PC-3 (cell line): Measurements from ENCODE around the gene ARF3. TPM values are rescaled to one million over a fixed set of nuclear protein-coding genes. Genes with fewer than 3 reads are reported as not detected.

Source experiments
- ATAC-seq: fragments of 200-7000 bp; cut with Tn5 transposase; 2 replicates; pipeline ENCODE4 v1.9.1; 2020; ENCODE audit warnings: mild to moderate bottlenecking, moderate library complexity
- BruUV-seq: library from RNA; stranded (reverse); fragments of 400-500 nt; replicated peaks from 2 replicates; lab custom pipeline; 2021; lab: Mats Ljungman, UMichigan
- CTCF ChIA-PET: fragments of 300-600 bp; sonication (Branson Sonifier 250); formaldehyde crosslinking; loops from one replicate; lab custom pipeline; 2022; ENCODE audit warnings: antibody characterized with exemption; lab: Charles Lee
- POLR2A ChIA-PET: fragments of 300-600 bp; sonication (Branson Sonifier 250); formaldehyde crosslinking; loops from one replicate; lab custom pipeline; 2022; ENCODE audit warnings: antibody characterized with exemption; ENCODE audit not compliant: unreplicated experiment; lab: Charles Lee
- DNase-seq: peaks from one replicate; pipeline ENCODE4 v3.0.0-alpha.2; 2015
- H2AFZ ChIP-seq: fragments of 300-600 bp; sonication (generic); 2 replicates; pipeline ENCODE4 v1.6.0; 2016; ENCODE audit warnings: antibody characterized with exemption, low read length
- H3F3A ChIP-seq: fragments of 300-600 bp; sonication (generic); one replicate; pipeline ENCODE4 v1.6.0; 2017; ENCODE audit warnings: antibody characterized with exemption, low read length, control low read depth, mild to moderate bottlenecking; ENCODE audit not compliant: unreplicated experiment
- H3K27ac ChIP-seq: fragments of 300-600 bp; sonication (generic); 2 replicates; pipeline ENCODE4 v1.5.1; 2016; ENCODE audit warnings: mild to moderate bottlenecking, low read length
- H3K27me3 ChIP-seq: fragments of 300-600 bp; sonication (generic); 2 replicates; pipeline ENCODE4 v1.6.1; 2016; ENCODE audit warnings: low read length, mixed read lengths
- H3K36me3 ChIP-seq: fragments of 300-600 bp; sonication (generic); 2 replicates; pipeline ENCODE4 v1.6.1; 2016; ENCODE audit warnings: low read depth, mixed run types, low read length, mixed read lengths
- H3K4me1 ChIP-seq: fragments of 300-600 bp; sonication (generic); 2 replicates; pipeline ENCODE4 v1.5.1; 2016; ENCODE audit warnings: low read length; ENCODE audit not compliant: insufficient read depth
- H3K4me2 ChIP-seq: fragments of 300-600 bp; sonication (generic); 2 replicates; pipeline ENCODE4 v1.6.0; 2016; ENCODE audit warnings: low read length
- H3K4me3 ChIP-seq: fragments of 300-600 bp; sonication (generic); 2 replicates; pipeline ENCODE4 v1.5.1; 2016; ENCODE audit warnings: mild to moderate bottlenecking, low read length, mixed read lengths
- H3K79me2 ChIP-seq: fragments of 300-600 bp; sonication (generic); 2 replicates; pipeline ENCODE4 v1.6.1; 2017; ENCODE audit warnings: low read length, mixed read lengths
- H3K9ac ChIP-seq: fragments of 300-600 bp; sonication (generic); 2 replicates; pipeline ENCODE4 v1.6.0; 2016; ENCODE audit warnings: mild to moderate bottlenecking, low read length
- H3K9me2 ChIP-seq: fragments of 300-600 bp; sonication (generic); replicated peaks from 2 replicates; pipeline ENCODE4 v1.6.1; 2016; ENCODE audit warnings: mixed run types, low read length, mixed read lengths
- H3K9me3 ChIP-seq: fragments of 300-600 bp; sonication (generic); 2 replicates; pipeline ENCODE4 v1.6.1; 2016; ENCODE audit warnings: low read length, mixed read lengths
- H4K20me1 ChIP-seq: fragments of 300-600 bp; sonication (generic); 2 replicates; pipeline ENCODE4 v1.6.1; 2016; ENCODE audit warnings: low read length, mixed read lengths
- EZH2 ChIP-seq: fragments of 300-600 bp; sonication (generic); IDR thresholded peaks from one replicate; pipeline ENCODE4 v1.6.1; 2017; ENCODE audit warnings: antibody characterized with exemption, mild to moderate bottlenecking, low read length; ENCODE audit not compliant: unreplicated experiment
- EZH2phosphoT487 ChIP-seq: fragments of 300-600 bp; sonication (generic); IDR thresholded peaks from 2 replicates; pipeline ENCODE4 v1.6.1; 2018; ENCODE audit warnings: mild to moderate bottlenecking, antibody characterized with exemption, low read length, borderline replicate concordance
- intact Hi-C: fragments of 100-400 bp; cut with micrococcal nuclease; formaldehyde crosslinking; loops from 2 replicates; pipeline ENCODE4 v1.9.0; 2023
- total RNA-seq: library from RNA; depleted of rRNA; stranded (reverse); fragments of >200 nt; gene quantifications from 2 replicates; pipeline ENCODE4 v1.2.3, GENCODE V29; 2014
- TF ChIP-seq, protein P1 (sequence below): fragments of 300-600 bp; sonication (generic); conservative IDR thresholded peaks from 2 replicates; pipeline ENCODE4 v1.5.1; 2017; ENCODE audit warnings: antibody characterized with exemption, low read depth, mild to moderate bottlenecking, low read length

Gene ARF3
- total RNA-seq, 1 experiment from 2014 or later, result 85.5 TPM

- H3K79me2 ChIP-seq, result no peaks in the 10 kb centered on the region
- TF ChIP-seq EZH2phosphoT487, result no peak
- TF ChIP-seq, protein P1, sequence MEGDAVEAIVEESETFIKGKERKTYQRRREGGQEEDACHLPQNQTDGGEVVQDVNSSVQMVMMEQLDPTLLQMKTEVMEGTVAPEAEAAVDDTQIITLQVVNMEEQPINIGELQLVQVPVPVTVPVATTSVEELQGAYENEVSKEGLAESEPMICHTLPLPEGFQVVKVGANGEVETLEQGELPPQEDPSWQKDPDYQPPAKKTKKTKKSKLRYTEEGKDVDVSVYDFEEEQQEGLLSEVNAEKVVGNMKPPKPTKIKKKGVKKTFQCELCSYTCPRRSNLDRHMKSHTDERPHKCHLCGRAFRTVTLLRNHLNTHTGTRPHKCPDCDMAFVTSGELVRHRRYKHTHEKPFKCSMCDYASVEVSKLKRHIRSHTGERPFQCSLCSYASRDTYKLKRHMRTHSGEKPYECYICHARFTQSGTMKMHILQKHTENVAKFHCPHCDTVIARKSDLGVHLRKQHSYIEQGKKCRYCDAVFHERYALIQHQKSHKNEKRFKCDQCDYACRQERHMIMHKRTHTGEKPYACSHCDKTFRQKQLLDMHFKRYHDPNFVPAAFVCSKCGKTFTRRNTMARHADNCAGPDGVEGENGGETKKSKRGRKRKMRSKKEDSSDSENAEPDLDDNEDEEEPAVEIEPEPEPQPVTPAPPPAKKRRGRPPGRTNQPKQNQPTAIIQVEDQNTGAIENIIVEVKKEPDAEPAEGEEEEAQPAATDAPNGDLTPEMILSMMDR, result no peak
- no peak for TF ChIP-seq EZH2
- H3K4me2 ChIP-seq, result no peak overlapping the region
- no peak overlapping the region for H3K9ac ChIP-seq
- intact Hi-C loops, result no loop called here
- H3K9me2 ChIP-seq, result no peaks in the 10 kb centered on the region
- 0 out of 2 replicates have a peak, but pooled peaks cover 7% of the 10 kb centered on the region for H3K4me1 ChIP-seq
- H4K20me1 ChIP-seq, result no peaks in the 10 kb centered on the region
- no peak overlapping the region for H3K4me3 ChIP-seq
- CTCF ChIA-PET, result no interaction called here
- BruUV-seq, result no TSS peak
- POLR2A ChIA-PET, result no interaction called here
- H3K27me3 ChIP-seq, result no peaks in the 10 kb centered on the region
- H2AFZ ChIP-seq, result no peak overlapping the region
- no peak overlapping the region for H3K27ac ChIP-seq
- DNase-seq, result no peak
- no peaks in the 10 kb centered on the region for H3K36me3 ChIP-seq
- no peaks in the 10 kb centered on the region for H3K9me3 ChIP-seq
- ATAC-seq, result no peak
- no peaks in the 10 kb centered on the region for H3F3A ChIP-seq
Measured at GRCh38 chr12:48967991-48968390, 10.7 kb upstream of the ARF3 start.

- intact Hi-C loops, result no loop called here
- ATAC-seq, result no peak
- no peak overlapping the region for H3K4me3 ChIP-seq
- H4K20me1 ChIP-seq, result no peaks in the 10 kb centered on the region
- H3K4me2 ChIP-seq, result no peak overlapping the region
- no peaks in the 10 kb centered on the region for H3K9me2 ChIP-seq
- H3F3A ChIP-seq, result no peaks in the 10 kb centered on the region
- H3K9ac ChIP-seq, result no peak overlapping the region
- ChIA-PET CTCF (interaction anchor here (0.9 to 1.0 kb wide), 2 partner anchors 22 to 30 kb away, joined by 4 to 5 read pairs; no protein-coding TSS in a partner anchor), POLR2A (no interaction called here)
- BruUV-seq, result no TSS peak
- no peak overlapping the region for H2AFZ ChIP-seq
- no peaks in the 10 kb centered on the region for H3K27me3 ChIP-seq
- no peaks in the 10 kb centered on the region for H3K79me2 ChIP-seq
- H3K36me3 ChIP-seq, result no peaks in the 10 kb centered on the region
- no peaks in the 10 kb centered on the region for H3K9me3 ChIP-seq
- DNase-seq, result no peak
- no peak overlapping the region for H3K27ac ChIP-seq
- H3K4me1 ChIP-seq, result peaks cover 20% of the 10 kb centered on the region
- TF ChIP-seq EZH2, result no peak
- TF ChIP-seq, protein P1, result no peak
- no peak for TF ChIP-seq EZH2phosphoT487
Measured at GRCh38 chr12:48966177-48966895, 9.0 kb upstream of the ARF3 start.

GRCh38 chr12:48965298-48965838 is 8.1 kb upstream of the ARF3 start:
- peak; percentile 70 for ATAC-seq

More at GRCh38 chr12:48965298-48965838, 8.1 kb upstream of the ARF3 start:
- Histone ChIP-seq H3K9me2 (no peaks in the 10 kb centered on the region), H3K79me2 (no peaks in the 10 kb centered on the region), H3K9me3 (no peaks in the 10 kb centered on the region), H3K9ac (no peak overlapping the region), H2AFZ (no peak overlapping the region), H3F3A (no peaks in the 10 kb centered on the region), H3K27ac (no peak overlapping the region), H3K27me3 (no peaks in the 10 kb centered on the region), H3K4me3 (no peak overlapping the region), H3K36me3 (no peaks in the 10 kb centered on the region), H4K20me1 (no peaks in the 10 kb centered on the region), H3K4me1 (peaks cover 20% of the 10 kb centered on the region), H3K4me2 (no peak overlapping the region)
- DNase-seq, result no peak
- ChIA-PET POLR2A (no interaction called here), CTCF (no interaction called here)
- no TSS peak for BruUV-seq
- no peak for TF ChIP-seq EZH2phosphoT487
- TF ChIP-seq, protein P1, result peak; percentile 54
- TF ChIP-seq EZH2, result no peak
- intact Hi-C loops, result loop anchor here (1.0 kb wide), 1 partner anchor 30 kb away; no protein-coding TSS in a partner anchor
